HL-60 (cell line): Measurements from ENCODE around the gene NLGN3.
A peak's percentile ranks its signal among the peaks of the same experiment; 100 is the strongest.

Source experiments
- DNase-seq, 2 experiments: peaks; one replicate each; pipeline ENCODE4 v3.0.0-alpha.2; 2010 to 2020; ENCODE audit warnings: low read depth in 1 of 2, low spot score in 1 of 2
- H3K27ac ChIP-seq: fragments of 250-450 bp; sonication (Bioruptor Pico); replicated peaks from 2 replicates; pipeline ENCODE4 v1.5.1; 2020; ENCODE audit warnings: mild to moderate bottlenecking, moderate library complexity
- H3K27me3 ChIP-seq: fragments of 250-450 bp; sonication (Bioruptor Pico); 2 replicates; pipeline ENCODE4 v1.5.1; 2021; ENCODE audit warnings: mild to moderate bottlenecking, moderate library complexity; ENCODE audit not compliant: insufficient read depth, poor library complexity, severe bottlenecking
- H3K4me3 ChIP-seq: replicated peaks from 2 replicates; pipeline ENCODE4 v1.5.1; 2011; ENCODE audit warnings: mild to moderate bottlenecking, control low read depth, low read length; ENCODE audit not compliant: insufficient read depth
- GABPA ChIP-seq: IDR thresholded peaks from 2 replicates; pipeline ENCODE4 v1.6.1; 2012; ENCODE audit warnings: low read depth
- POLR2AphosphoS5 ChIP-seq: IDR thresholded peaks from 2 replicates; pipeline ENCODE4 v1.6.1; 2012; ENCODE audit warnings: low read depth
- REST ChIP-seq: IDR thresholded peaks from 2 replicates; pipeline ENCODE4 v1.6.1; 2012; ENCODE audit warnings: low read depth; ENCODE audit not compliant: insufficient replicate concordance
- SPI1 ChIP-seq: IDR thresholded peaks from 2 replicates; pipeline ENCODE4 v1.6.1; 2012; ENCODE audit warnings: low read depth, mild to moderate bottlenecking, borderline replicate concordance
- TF ChIP-seq, protein P1 (sequence below): IDR thresholded peaks from one replicate; pipeline ENCODE4 v1.5.1; 2011; ENCODE audit warnings: low read length, control low read depth, inconsistent platforms; ENCODE audit not compliant: insufficient read depth

NLGN3 gene

DNA sequence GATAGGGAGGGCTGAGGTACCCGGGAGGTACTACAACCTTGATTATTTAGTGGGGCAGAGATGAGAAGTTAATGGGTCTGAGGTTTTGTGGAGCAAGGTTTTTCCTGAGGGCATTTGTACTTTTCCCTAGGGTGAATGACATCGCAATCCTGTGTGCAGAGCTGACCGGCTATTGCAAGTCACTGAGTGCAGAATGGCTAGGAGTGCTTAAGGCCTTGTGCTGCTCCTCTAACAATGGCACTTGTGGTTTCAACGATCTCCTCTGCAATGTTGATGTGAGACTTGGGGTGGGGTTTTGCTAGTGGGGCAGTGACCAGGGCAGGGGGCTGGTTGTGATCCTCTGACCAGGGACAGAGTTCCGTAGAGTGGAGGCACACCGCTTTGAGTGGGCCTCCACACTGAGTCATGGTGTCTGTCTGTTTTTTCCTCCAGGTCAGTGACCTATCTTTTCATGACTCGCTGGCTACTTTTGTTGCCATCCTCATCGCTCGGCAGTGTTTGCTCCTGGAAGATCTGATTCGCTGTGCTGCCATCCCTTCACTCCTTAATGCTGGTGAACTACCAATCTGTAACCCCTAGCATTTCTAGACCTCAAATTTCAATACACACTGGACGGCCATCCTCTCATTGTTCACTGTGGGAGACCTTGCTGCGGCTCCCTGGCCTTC lies 16.3 kb upstream of the NLGN3 start:
- H3K27ac ChIP-seq = no peak overlapping the region
- H3K4me3 ChIP-seq = no peak overlapping the region
- no peak for DNase-seq
- TF ChIP-seq REST = no peak
- TF ChIP-seq, protein P1, sequence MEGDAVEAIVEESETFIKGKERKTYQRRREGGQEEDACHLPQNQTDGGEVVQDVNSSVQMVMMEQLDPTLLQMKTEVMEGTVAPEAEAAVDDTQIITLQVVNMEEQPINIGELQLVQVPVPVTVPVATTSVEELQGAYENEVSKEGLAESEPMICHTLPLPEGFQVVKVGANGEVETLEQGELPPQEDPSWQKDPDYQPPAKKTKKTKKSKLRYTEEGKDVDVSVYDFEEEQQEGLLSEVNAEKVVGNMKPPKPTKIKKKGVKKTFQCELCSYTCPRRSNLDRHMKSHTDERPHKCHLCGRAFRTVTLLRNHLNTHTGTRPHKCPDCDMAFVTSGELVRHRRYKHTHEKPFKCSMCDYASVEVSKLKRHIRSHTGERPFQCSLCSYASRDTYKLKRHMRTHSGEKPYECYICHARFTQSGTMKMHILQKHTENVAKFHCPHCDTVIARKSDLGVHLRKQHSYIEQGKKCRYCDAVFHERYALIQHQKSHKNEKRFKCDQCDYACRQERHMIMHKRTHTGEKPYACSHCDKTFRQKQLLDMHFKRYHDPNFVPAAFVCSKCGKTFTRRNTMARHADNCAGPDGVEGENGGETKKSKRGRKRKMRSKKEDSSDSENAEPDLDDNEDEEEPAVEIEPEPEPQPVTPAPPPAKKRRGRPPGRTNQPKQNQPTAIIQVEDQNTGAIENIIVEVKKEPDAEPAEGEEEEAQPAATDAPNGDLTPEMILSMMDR = no peak
- no peak for TF ChIP-seq SPI1
- TF ChIP-seq POLR2AphosphoS5 = no peak
- no peak for TF ChIP-seq GABPA
- no peaks in the 10 kb centered on the region for H3K27me3 ChIP-seq

GRCh38 chrX:71128915-71129765 lies 15.5 kb upstream of the NLGN3 start:
- no peak overlapping the region for H3K27ac ChIP-seq
- H3K27me3 ChIP-seq = no peaks in the 10 kb centered on the region
- no peak overlapping the region for H3K4me3 ChIP-seq
- DNase-seq = peak; percentile 31 to 72
- TF ChIP-seq, protein P1 = peak; percentile 52
- no peak for TF ChIP-seq REST

DNA sequence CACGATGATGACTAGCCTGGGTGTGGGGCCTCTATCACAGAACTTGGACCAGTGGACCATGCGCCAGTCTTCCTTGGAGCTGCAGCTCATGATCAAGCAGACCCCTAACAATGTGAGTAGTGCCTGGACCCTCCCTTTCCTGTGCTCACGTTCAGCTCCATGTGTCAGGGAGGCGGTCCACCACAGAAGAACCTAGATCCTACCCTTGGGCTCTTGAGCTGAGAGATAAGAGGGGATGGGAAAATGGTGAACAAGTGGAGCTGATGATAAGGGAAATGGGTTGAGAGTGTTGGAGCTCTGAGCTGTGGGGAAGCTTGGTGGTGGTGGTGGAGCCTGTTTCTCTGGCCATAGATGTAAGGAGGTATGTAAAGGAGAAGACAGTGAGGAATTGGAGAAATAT lies 13.1 kb upstream of the NLGN3 start:
- H3K4me3 ChIP-seq = no peak overlapping the region
- no peak for DNase-seq
- TF ChIP-seq POLR2AphosphoS5 (no peak), SPI1 (no peak), GABPA (no peak), REST (no peak)
- TF ChIP-seq, protein P1 = no peak
- H3K27ac ChIP-seq = no peak overlapping the region
- no peaks in the 10 kb centered on the region for H3K27me3 ChIP-seq
